Measurements from ENCODE around the gene NXPH1. TPM values are rescaled to one million over a fixed set of nuclear protein-coding genes. Genes with fewer than 3 reads are reported as not detected.

NXPH1 gene
- total RNA-seq, 1 experiment from 2014 or later, result not detected

GRCh38 chr7:8765374-8765773, 332.0 kb downstream of the NXPH1 start:
- Mint-ChIP-seq H3K9me3 (ENCODE audit: low read depth, unreplicated experiment) (no peaks in the 10 kb centered on the region), H3K27me3 (ENCODE audit: unreplicated experiment) (no peaks in the 10 kb centered on the region), H3K4me3 (ENCODE audit: low read depth, unreplicated experiment) (no peak overlapping the region), H3K4me1 (ENCODE audit: low read depth, unreplicated experiment) (no peaks in the 10 kb centered on the region), H3K36me3 (ENCODE audit: insufficient read depth, unreplicated experiment) (no peaks in the 10 kb centered on the region), H3K27ac (ENCODE audit: unreplicated experiment) (no peak overlapping the region)
- no peak for DNase-seq
- BruUV-seq (replicated peaks), result no TSS peak
- CTCF ChIA-PET, result no interaction called here
- no peak for TF ChIP-seq CTCF (IDR thresholded peaks at IDR 0.05; ENCODE audit: unreplicated experiment)
- intact Hi-C loops (cut with micrococcal nuclease; ENCODE audit: unreplicated experiment), result no loop called here

- BruUV-seq (replicated peaks), result no TSS peak
- no peak overlapping the region for H3K4me3 Mint-ChIP-seq (ENCODE audit: low read depth, unreplicated experiment)
- no peaks in the 10 kb centered on the region for H3K27me3 Mint-ChIP-seq (ENCODE audit: unreplicated experiment)
- intact Hi-C loops (cut with micrococcal nuclease; ENCODE audit: unreplicated experiment), result no loop called here
- no peaks in the 10 kb centered on the region for H3K9me3 Mint-ChIP-seq (ENCODE audit: low read depth, unreplicated experiment)
- H3K27ac Mint-ChIP-seq (ENCODE audit: unreplicated experiment), result no peak overlapping the region
- no peak for TF ChIP-seq CTCF (IDR thresholded peaks at IDR 0.05; ENCODE audit: unreplicated experiment)
- no peaks in the 10 kb centered on the region for H3K36me3 Mint-ChIP-seq (ENCODE audit: insufficient read depth, unreplicated experiment)
- CTCF ChIA-PET, result no interaction called here
- no peak for DNase-seq
- H3K4me1 Mint-ChIP-seq (ENCODE audit: low read depth, unreplicated experiment), result no peaks in the 10 kb centered on the region
These were observed 340.1 kb downstream of the NXPH1 start for GRCh38 chr7:8773518-8773917.

GRCh38 chr7:8778459-8778858, 345.1 kb downstream of the NXPH1 start:
- BruUV-seq (replicated peaks), result no TSS peak
- no peaks in the 10 kb centered on the region for H3K36me3 Mint-ChIP-seq (ENCODE audit: insufficient read depth, unreplicated experiment)
- H3K4me3 Mint-ChIP-seq (ENCODE audit: low read depth, unreplicated experiment), result no peak overlapping the region
- H3K27ac Mint-ChIP-seq (ENCODE audit: unreplicated experiment), result no peak overlapping the region
- DNase-seq, result no peak
- intact Hi-C loops (cut with micrococcal nuclease; ENCODE audit: unreplicated experiment), result no loop called here
- H3K27me3 Mint-ChIP-seq (ENCODE audit: unreplicated experiment), result no peaks in the 10 kb centered on the region
- CTCF ChIA-PET, result no interaction called here
- H3K9me3 Mint-ChIP-seq (ENCODE audit: low read depth, unreplicated experiment), result no peaks in the 10 kb centered on the region
- TF ChIP-seq CTCF (IDR thresholded peaks at IDR 0.05; ENCODE audit: unreplicated experiment), result no peak
- H3K4me1 Mint-ChIP-seq (ENCODE audit: low read depth, unreplicated experiment), result no peaks in the 10 kb centered on the region

- Mint-ChIP-seq H3K27me3 (ENCODE audit: unreplicated experiment) (no peaks in the 10 kb centered on the region), H3K9me3 (ENCODE audit: low read depth, unreplicated experiment) (no peaks in the 10 kb centered on the region), H3K36me3 (ENCODE audit: insufficient read depth, unreplicated experiment) (no peaks in the 10 kb centered on the region), H3K27ac (ENCODE audit: unreplicated experiment) (no peak overlapping the region), H3K4me3 (ENCODE audit: low read depth, unreplicated experiment) (no peak overlapping the region), H3K4me1 (ENCODE audit: low read depth, unreplicated experiment) (no peaks in the 10 kb centered on the region)
- no TSS peak for BruUV-seq (replicated peaks)
- TF ChIP-seq CTCF (IDR thresholded peaks at IDR 0.05; ENCODE audit: unreplicated experiment), result no peak
- no peak for DNase-seq
- CTCF ChIA-PET, result no interaction called here
- intact Hi-C loops (cut with micrococcal nuclease; ENCODE audit: unreplicated experiment), result no loop called here
These were observed 347.8 kb downstream of the NXPH1 start for GRCh38 chr7:8781166-8781565.

GRCh38 chr7:8783229-8783628, 349.8 kb downstream of the NXPH1 start:
- intact Hi-C loops (cut with micrococcal nuclease; ENCODE audit: unreplicated experiment), result no loop called here
- Mint-ChIP-seq H3K9me3 (ENCODE audit: low read depth, unreplicated experiment) (no peaks in the 10 kb centered on the region), H3K4me1 (ENCODE audit: low read depth, unreplicated experiment) (no peaks in the 10 kb centered on the region), H3K27me3 (ENCODE audit: unreplicated experiment) (no peaks in the 10 kb centered on the region), H3K27ac (ENCODE audit: unreplicated experiment) (no peak overlapping the region), H3K4me3 (ENCODE audit: low read depth, unreplicated experiment) (no peak overlapping the region), H3K36me3 (ENCODE audit: insufficient read depth, unreplicated experiment) (no peaks in the 10 kb centered on the region)
- no TSS peak for BruUV-seq (replicated peaks)
- TF ChIP-seq CTCF (IDR thresholded peaks at IDR 0.05; ENCODE audit: unreplicated experiment), result no peak
- CTCF ChIA-PET, result no interaction called here
- DNase-seq, result no peak
